DOHH2 (cell line): ENCODE results near the gene SLC66A3.

Source experiments
- CTCF ChIP-seq: fragments of 200-600 bp; sonication (generic); IDR thresholded peaks from one replicate; pipeline ENCODE4 v1.5.1; 2014; ENCODE audit warnings: antibody characterized with exemption, mild to moderate bottlenecking, low read depth, low read length; ENCODE audit not compliant: poor library complexity, severe bottlenecking
- EZH2phosphoT487 ChIP-seq: fragments of 200-600 bp; sonication (generic); IDR thresholded peaks from 2 replicates; pipeline ENCODE4 v1.6.1; 2017; ENCODE audit warnings: borderline replicate concordance, mild to moderate bottlenecking, antibody characterized with exemption, low read length, moderate library complexity, mixed read lengths

GRCh38 chr2:11208083-11208482, 52.8 kb downstream of the SLC66A3 start:
- TF ChIP-seq CTCF (no peak), EZH2phosphoT487 (no peak)
